HG02885 (cell line): ENCODE results near the gene PSEN2.
A peak's percentile ranks its signal among the peaks of the same experiment; 100 is the strongest.

Experiments used
- ATAC-seq: cut with Tn5 transposase; IDR thresholded peaks from one replicate; pipeline ENCODE4 v1.9.1; 2021; ENCODE audit warnings: mild to moderate bottlenecking; ENCODE audit not compliant: unreplicated experiment, poor library complexity

The PSEN2 gene

DNA sequence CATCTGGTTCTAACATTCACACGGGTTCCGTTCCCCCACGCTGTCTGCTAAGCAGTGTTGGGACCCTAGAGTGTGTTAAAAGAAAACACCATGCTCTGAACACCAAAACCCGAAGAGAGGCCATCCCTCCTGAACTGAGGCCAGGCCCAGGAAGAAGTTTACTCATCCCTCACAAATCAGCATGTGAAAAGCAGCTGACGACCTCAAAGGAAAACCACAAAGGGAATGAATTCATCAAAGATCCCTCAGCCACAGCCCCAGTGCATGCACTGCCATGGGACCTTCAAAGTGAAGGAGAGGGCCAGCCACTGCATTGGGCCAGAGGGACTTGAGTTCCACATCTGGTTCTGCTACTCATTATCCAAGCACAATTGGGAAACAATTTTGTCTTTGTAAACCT, 7.0 kb upstream of the PSEN2 start:
- ATAC-seq = no peak

DNA sequence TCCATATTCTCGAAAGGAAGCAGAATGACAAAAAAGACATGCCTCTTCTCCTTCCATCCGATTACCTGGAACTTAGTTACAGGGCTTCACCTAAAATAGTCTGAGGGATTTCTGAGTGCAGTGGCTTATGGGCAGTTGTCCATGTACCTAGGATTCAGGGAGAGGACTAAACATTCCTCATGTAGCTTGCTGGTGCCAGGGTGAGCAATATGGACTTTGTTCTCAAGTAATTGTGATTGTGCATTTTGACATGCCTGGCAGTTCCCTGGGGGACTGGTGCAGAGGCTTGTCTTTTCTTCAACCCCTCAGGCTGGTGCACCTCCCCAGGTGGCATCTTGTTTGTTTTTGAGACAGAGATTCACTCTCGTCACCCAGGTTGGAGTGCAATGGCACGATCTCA, 6.1 kb upstream of the PSEN2 start:
- ATAC-seq = no peak

DNA sequence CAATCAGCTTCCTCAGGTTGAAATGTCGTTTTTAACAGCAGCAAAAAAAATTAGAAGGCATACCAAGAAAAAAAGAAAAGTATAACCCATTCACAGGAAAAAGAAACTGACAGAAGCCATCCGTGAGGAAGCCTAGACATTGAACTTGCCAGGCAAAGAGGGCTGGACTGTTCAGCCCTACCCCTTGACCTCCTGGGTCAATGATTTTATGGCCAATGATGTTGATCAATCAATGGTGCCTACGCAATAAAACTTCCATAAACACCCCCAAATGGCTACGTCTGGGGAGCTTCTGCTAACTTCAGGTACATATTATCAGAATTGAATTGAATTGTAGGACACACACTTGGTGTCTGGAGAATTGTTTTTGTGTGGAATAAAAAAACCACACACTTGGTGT, 4.8 kb upstream of the PSEN2 start:
- ATAC-seq = no peak

DNA sequence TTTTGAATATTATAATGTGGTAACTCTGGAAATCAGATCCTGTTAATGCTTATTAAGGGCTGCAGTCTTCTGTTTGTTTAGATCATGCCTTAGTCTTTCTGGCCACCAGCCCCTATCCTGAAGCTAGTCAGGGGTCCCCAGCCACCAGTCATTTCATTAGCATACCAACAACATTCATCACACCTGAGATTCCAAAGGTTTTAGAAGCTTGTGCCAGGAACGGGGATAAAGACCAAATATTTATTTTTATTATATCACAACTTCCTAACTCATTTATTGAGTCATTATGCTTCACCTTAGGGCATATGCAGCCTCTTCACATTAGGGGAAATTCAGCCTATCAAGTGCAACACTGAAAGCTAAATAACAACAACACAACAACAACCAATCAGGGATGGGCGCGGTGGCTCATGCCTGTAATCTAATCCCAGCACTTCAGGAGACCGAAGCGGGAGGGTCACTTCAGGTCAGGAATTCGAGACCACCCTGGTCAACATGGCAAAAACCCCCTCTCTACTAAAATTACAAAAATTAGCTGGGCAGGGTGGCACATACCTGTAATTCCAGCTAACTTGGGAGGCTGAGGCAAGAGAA, 2.9 kb upstream of the PSEN2 start:
- ATAC-seq = no peak

DNA sequence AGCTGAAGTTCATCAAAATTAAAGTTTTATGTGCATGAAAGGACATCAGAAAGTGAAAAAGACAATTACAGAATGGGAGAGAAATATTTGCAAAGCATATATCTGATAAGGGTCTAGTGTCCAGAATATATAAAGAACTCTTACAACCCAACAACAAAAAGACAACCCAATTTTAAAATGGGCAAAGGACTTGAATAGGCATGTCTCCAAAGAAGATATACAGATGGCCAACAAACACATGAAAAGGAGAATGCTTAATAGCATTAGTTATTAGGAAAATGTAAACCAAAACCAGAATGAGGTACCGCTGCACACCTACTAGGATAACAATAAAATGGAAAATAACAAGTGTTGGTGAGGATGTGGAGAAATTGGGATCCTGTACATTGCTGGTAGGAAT, 1.7 kb upstream of the PSEN2 start:
- ATAC-seq = no peak

DNA sequence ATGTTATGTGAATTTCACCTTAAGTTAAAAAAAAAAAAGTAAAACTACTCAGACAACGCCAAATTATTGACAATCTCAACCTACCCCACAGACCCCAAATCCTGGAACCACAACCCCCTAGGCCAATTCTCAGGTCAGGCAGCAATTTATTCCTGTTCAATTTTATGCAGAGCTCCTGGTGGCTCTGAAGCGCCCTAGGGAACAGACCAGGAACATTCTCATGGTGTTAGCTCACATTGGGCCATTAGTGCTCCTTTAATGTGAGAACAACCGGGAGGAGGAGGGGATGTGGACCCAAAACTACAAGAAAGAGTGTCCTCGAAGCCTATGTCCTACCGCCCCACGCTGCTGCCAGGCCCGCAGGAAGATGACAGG, 403 bp upstream of the PSEN2 start:
- ATAC-seq = no peak

DNA sequence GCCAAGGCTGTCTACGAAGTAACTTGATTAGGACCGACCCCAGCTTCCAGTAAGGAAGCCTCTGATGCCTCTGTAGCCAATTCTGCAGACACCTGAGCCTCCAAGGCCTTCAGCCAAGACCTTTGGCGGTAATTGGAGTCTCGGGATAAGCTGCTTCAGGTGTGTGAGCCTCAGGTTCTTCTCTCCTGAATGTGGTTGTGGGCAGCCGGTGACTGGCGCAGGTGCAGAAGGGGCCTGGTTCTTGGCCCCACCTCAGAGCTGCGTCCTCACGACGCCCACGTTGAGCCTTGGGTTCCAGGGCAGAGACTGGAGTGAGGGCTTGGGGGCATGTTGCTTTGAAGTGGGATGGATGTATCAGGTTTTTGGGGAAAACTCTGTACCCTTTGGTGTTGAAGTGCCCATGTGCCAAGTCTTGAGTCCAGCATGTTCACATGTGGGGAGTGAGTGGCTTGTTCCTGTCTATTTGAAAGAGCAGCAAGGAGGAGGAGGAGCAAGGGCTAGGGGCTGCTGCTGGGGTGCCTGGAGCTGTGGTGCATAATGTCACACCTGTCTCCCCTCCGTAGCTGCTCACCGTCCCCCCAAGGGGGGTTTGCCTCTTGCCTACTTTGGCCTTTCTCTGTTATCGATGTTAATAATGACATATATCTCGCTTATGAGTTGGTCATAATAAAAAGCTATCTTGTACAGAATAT, 1.4 kb downstream of the PSEN2 start:
- no peak for ATAC-seq

DNA sequence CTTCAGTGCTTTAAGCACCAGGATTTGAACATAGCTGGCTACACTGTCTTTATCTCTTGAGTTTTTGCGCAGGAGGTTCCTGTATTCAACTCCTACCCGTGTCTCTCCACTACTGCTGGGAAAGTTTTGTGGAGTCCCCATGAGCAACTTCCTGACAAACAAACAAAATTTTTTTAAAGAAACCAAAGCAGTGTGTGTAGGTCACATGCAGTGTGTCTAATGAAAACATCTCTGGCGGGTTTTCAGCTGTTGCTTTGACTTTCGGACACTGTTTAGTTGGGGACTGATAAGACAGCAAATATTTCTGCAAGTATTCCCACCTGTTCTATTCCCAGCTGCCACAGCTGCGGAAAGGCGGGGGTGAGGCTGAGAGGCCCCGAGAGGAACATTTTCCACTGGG, 2.0 kb downstream of the PSEN2 start:
- ATAC-seq = no peak

DNA sequence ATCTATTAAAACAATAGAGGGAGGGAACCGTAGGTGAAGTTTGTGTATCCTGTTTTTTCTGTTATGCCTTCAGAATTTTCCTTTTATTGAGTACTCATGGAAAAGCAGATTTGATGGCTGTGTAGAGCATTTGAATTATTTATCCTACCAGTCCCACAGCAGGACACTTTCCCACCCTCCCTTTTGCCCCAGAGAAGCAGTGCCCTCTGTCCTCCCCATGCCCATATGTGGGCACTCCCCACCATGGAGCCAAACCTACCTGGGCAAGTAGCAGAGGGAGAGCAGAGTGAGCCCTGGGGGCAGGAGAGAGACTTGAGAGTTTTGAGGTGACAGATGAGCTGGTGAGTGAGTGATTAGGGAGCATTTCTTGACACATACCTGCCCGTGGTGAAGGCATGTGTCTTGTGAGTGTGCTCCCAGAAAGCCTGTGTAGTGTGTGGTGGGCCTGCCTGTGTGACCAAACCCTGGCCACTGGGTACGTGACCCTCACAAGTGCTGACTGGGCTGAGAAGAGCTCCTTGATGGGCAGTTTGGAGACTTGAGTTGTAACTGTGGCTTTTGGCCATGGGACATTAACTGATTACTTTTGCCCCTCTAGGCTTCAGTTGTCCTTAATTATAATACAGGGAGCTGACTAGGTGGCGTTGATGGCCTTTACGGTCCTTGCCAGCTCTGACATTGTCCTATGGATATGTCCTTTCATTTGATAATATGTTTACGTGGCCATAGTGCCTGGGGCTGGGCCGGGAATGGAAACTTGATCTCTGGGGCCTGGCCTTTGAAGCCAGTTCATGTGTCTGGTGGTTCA, 3.6 kb downstream of the PSEN2 start:
- ATAC-seq = no peak

DNA sequence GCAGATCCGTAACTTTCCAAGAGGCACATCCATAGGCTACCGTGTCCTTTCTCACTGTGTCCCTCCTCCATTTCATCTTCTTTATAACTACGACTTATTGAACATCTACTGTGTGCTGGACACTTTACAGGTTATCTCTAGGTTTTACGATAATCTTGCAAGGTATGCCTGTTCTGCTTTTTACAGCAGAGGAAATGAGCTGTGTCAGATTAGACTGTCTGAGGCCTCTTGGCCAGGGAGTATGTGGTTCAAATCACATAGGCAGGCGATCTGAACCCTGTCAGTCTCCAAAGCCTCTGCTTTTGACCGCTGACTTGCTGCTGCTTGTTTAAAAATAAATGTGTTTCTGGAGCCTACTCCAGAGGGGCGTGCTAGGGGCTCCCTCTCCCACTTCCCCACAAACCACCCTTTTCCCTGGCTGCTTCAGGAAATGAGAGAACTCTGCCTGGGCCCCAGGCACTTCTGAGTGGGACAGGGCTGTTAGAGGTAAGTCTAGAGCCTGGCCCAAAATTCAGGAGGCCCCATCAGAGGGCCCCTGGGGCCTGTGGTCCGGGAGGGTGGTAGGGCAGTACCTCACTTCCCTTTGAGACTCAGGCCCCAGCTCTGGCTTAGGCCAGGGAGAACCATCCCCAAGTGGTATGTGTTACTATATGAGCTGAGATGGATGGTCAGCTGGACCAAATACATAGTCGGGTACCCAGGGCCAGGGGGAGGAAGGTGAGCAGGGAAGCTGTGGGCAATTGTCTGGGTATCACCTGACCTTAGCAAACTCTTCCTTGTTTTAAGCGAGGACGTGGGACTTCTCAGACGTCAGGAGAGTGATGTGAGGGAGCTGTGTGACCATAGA, 4.4 kb downstream of the PSEN2 start:
- no peak for ATAC-seq

DNA sequence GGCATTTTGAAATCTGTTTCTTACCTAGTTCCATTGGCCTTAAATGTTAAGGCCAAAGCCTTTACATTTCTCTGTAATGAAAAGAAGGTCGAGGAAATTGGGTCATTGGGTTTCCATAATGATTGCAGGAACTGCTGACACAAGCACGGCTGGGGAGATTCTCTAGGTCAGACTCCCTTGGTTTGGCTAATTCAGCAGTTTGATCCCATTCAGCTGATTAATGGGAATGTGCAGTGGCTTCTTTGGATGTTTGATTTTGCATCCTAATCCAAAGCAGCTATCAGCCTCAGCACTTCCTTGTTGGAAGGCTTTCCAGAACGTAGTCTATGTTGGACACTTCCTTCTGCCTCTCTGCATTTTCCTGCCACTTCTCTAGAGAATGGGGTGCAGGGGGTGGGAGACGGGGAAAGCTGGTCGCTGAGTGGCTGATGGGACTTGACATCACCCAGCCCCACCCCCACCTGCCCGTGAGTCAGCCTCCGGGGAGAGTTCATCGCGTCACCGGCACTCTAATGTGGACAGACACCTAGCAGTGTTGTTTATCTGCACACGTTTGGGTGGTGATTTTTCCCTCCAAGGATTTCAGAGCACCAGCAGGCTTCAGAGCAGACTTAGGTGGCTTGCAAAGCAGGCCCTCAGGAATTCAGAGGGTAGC, 5.4 kb downstream of the PSEN2 start:
- no peak for ATAC-seq

DNA sequence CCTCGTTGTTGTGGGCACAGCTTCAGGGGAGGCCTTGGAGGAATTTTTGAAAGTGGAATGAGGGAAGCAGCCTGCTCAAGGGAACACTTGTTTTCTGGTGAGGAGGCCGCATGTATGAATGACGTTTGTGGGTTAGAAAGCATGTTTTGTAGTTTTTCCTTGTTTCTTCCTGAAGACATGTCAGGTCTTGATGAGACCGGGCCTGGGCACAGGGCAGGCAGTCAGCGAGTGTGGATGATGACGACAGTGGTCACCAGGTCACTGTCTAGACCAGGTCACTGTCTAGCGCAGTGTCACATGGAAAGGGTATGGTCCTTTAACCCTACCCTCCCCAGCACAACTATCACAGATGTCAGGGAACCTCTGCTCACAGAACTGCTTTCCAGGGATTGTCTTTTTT, 7.3 kb downstream of the PSEN2 start:
- no peak for ATAC-seq

DNA sequence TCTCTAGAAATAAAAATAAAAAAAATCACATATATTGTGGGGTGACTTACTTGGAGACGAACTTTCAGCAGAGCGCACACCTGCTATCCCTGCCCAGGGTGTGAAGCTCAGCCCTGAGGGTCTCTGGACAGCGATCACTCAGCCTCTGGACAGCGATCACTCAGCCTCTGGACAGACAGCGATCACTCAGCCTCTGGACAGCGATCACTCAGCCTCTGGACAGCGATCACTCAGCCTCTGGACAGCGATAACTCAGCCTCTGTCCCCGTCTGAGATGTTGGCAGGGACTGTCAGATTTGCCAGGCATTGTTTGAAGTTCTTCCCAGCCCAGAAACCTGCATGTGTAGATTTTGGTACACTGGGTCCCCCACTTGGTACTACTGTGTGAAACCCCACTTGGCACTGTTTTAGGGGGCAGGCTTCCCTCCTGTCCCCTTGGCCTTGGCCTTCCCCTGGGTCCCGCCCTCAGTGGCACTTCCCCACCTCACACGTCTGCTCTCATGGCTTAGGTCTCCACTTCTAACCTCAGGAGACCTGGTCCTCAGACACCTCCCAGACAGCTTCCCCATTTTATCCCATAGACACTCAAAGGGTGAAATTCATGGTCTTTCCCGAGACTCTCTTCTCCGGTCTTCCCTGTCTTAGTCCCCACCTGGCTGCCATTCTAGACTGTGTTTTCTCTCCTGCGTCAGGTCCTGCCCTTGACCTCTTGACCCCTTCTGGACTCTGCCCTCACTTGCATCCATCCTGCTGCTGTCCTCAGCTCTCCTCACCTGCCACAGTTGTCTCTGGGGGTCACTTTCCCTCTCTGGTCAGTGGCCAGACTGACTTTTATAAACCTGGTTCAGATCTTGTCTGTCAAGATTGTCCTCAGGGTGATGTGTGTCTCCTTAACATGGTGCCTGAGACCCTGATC, 10.2 kb downstream of the PSEN2 start:
- ATAC-seq = no peak

DNA sequence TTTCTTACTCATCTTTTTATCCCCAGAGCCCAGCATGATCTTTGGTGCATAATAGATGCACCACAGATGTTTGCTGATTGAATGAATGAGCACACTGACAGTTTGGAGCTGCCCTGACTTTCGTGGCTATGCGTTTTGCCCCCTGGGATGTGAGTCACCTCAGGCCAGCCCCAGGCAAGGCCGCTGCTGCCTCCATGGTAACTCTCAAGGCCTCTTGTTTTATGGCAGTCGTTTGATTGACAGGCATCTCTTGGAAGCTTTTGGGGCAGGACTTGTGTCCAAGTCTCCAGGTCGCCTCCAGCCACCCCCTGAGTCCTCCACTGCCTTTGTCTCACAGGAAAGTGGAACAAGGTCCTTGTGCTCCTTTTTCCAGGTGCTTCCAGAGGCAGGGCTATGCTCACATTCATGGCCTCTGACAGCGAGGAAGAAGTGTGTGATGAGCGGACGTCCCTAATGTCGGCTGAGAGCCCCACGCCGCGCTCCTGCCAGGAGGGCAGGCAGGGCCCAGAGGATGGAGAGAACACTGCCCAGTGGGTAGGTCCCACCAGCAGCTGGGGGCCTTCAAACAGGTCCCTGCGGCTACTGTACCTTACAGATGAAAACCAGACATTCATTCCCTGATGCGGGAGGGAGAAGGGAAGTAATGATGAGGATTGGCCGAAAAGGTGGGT, 11.2 kb downstream of the PSEN2 start:
- ATAC-seq = no peak

DNA sequence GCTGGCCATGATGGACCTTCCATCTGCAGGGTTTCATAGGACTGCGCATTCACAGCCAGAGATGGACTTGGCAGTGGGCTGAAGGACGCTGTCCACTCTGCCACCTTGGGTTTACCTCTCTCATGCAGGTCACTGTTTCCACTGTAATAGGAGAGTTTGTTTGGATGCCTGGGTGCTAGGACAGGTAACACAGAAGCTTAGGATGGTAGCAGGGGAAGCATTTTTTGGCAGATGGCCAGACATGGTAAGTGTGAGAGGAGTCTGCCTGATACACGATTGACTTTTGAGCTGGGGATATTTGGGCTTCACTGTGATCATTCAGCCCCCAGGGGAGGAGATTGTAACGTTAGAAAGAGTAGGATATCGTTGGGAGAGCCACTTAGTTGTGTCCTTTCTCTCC, 11.8 kb downstream of the PSEN2 start:
- ATAC-seq = peak; percentile 3

DNA sequence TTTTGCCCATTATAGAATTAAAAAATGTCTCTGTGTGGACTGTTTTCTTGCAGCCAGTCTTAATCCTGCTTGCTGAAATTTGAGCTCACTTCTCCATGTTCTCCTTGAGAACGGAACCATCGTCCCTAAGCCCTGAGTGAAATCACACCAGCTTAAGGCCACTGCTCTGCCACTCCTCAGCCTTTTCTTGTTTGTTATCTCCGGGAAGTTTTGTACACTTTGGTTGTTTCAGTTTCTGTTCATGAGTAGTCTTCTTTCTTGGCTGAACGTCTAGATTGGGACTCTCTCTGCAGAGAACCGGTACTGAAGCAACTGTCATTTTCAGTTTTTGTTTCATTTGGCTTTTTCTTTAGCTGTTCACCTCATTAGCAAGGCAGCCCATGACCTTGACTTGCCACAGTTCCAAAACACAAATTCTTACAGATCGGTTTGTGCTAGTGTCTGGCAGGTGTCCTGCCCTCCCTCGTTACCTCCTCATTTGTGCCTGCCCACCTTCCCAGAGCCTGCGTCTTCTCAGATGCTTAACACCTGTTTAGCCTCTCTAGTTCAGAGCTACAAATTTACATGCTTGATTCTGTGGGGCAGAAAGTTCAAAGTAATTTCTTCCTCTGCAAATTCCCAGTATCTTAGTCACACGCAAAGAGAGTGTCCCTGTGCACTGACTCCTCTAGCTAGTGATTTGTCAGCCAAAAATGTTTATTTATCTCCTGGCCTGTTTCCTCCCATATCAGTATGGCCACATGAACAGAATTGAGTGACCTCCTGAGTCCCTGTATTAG, 12.4 kb downstream of the PSEN2 start:
- ATAC-seq = peak; percentile 95

DNA sequence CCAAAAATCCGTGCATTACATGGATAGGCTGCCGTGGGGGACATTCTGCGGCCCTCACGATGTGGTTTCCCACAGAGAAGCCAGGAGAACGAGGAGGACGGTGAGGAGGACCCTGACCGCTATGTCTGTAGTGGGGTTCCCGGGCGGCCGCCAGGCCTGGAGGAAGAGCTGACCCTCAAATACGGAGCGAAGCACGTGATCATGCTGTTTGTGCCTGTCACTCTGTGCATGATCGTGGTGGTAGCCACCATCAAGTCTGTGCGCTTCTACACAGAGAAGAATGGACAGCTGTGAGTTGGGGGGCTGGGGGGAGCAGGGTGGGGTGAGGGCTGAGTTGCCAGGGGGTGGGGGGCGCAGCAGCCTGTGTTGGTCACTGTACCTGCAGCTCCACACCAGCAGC, 13.2 kb downstream of the PSEN2 start:
- ATAC-seq = no peak

DNA sequence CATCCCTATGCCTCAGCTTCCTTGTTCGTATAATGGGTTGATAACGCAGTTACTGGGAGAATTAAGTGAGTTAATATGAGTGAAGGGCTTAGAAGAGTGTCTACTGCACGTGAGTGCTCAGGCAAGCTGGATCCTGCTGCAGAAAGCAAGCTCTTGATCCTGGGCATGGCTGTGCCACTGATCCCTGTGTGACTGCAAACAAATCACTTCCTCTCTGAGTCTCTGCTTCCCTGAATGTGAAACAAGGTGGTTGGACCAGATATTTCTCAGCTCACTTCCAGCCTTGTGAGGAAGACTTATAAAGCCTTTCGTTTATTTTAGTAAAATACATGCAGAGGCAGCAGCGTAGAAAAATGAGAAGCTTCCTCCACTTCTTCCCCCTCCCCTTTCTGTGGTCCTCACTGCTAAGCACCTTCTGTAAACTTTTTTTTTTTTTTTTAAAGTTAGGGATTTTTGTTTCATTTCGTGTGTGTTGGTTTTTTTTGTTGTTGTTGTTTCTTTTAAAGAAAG, 13.8 kb downstream of the PSEN2 start:
- ATAC-seq = no peak
